SJSA1 (cell line): ENCODE data around the gene VENTX. TPM values are rescaled to one million over a fixed set of nuclear protein-coding genes. Genes with fewer than 3 reads are reported as not detected.

ENCODE experiments used
- DNase-seq, 2 experiments: peaks; one replicate each; pipeline ENCODE4 v3.0.0-alpha.2; 2015 to 2020; ENCODE audit warnings: low spot score in 2 of 2, low read depth in 1 of 2
- H3K27ac ChIP-seq: fragments of 250-450 bp; sonication (Bioruptor Pico); 2 replicates; pipeline ENCODE4 v1.5.1; 2020; ENCODE audit warnings: mild to moderate bottlenecking, moderate library complexity
- H3K27me3 ChIP-seq: fragments of 250-450 bp; sonication (Bioruptor Pico); replicated peaks from 2 replicates; pipeline ENCODE4 v1.5.1; 2020; ENCODE audit warnings: mild to moderate bottlenecking, moderate library complexity
- H3K36me3 ChIP-seq: fragments of 250-450 bp; sonication (Bioruptor Pico); 2 replicates; pipeline ENCODE4 v1.5.1; 2020; ENCODE audit warnings: mild to moderate bottlenecking
- H3K4me1 ChIP-seq: fragments of 250-450 bp; sonication (Bioruptor Pico); replicated peaks from 2 replicates; pipeline ENCODE4 v1.6.1; 2021; ENCODE audit warnings: mild to moderate bottlenecking
- H3K4me3 ChIP-seq: fragments of 250-450 bp; sonication (Bioruptor Pico); 2 replicates; pipeline ENCODE4 v1.5.1; 2020; ENCODE audit warnings: mild to moderate bottlenecking
- H3K9me3 ChIP-seq: fragments of 250-450 bp; sonication (Bioruptor Pico); replicated peaks from 2 replicates; pipeline ENCODE4 v1.5.1; 2020; ENCODE audit warnings: mild to moderate bottlenecking
- total RNA-seq: library from RNA; depleted of rRNA; stranded (reverse); fragments of >200 nt; shearing (Covaris generic); gene quantifications from 2 replicates; pipeline ENCODE4 v1.2.3, GENCODE V29; 2014; rRNA removed

Gene VENTX
- total RNA-seq, 1 experiment from 2014 or later: not detected

DNA sequence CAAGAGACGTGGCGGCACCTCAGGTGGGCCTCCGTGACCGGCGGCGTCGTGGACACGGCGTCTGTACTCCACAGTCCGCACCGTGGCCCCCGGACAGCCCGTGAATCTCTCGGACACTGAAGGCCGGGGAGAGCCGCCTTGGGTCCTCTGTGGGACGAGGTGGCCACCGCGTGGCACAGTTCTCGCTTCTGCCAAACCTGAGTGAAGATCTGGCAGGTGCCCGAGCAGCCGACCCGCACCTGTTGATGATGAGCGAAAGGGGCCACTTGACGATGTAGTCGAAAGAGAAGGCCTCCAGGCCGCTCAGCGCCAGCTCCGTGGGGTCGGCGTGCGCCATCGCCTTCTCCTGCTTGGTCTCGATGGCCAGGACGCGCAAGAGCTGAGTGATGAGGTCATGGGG is 47.6 kb downstream of the VENTX start:
- Histone ChIP-seq H3K27me3 (no peaks in the 10 kb centered on the region), H3K4me1 (no peaks in the 10 kb centered on the region), H3K4me3 (no peak overlapping the region), H3K36me3 (peaks cover 82% of the 10 kb centered on the region), H3K9me3 (no peaks in the 10 kb centered on the region), H3K27ac (no peak overlapping the region)
- no peak for DNase-seq

DNA sequence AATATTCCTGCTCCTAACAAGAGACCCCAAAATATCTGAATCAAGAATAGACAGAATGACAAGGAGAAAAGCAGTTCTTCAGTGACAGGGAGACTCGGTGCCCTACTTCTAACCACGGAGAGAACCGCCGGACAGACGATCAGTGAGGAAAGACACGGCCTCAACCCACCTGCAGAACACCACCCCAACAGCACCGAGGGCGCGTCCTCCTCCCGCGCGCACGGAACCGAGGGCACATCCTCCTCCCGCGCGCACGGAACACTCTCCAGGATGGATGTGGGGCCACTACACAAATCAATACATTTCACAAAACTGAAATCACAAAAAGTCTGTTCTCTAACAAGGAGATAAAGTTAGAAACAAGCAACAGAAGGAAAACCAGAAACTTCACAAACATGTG is 48.7 kb downstream of the VENTX start:
- Histone ChIP-seq H3K9me3 (no peaks in the 10 kb centered on the region), H3K4me3 (no peak overlapping the region), H3K36me3 (peaks cover 88% of the 10 kb centered on the region), H3K27me3 (no peaks in the 10 kb centered on the region), H3K27ac (no peak overlapping the region), H3K4me1 (no peaks in the 10 kb centered on the region)
- DNase-seq: no peak

DNA sequence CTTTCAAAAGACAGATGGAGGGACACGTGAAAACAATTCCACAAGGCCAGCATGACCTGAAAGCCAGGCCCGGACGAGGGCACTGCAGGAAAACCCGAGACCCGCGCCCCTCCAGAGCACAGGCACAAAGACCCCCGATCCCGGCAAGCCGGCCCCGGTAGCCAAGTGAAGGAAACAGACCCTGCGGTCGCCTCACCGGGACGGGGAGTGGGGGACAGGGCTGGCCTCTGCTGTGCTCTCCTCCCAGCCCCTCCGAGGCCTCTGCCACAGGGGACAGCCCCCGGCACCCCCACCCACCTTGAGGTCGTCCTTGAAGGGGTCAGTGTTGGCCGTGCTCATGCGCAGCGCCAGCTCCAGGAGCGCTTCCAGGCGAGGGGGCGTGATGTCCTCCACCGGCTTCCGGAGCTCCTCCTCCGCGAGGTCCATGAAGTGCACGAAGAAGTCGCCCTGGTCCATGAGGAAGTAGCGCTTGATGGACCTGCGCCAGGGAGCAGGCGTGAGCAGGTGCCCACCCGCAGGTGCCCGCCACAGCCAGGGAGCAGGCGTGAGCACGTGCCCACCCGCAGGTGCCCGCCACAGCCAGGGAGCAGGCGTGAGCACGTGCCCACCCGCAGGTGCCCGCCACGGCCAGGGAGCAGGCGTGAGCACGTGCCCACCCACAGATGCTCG is 50.3 kb downstream of the VENTX start:
- no peak for DNase-seq
- H3K27me3 ChIP-seq: no peaks in the 10 kb centered on the region
- H3K4me3 ChIP-seq: no peak overlapping the region
- no peaks in the 10 kb centered on the region for H3K9me3 ChIP-seq
- H3K36me3 ChIP-seq: peaks cover 78% of the 10 kb centered on the region
- peaks cover 6% of the 10 kb centered on the region for H3K4me1 ChIP-seq
- H3K27ac ChIP-seq: no peak overlapping the region

DNA sequence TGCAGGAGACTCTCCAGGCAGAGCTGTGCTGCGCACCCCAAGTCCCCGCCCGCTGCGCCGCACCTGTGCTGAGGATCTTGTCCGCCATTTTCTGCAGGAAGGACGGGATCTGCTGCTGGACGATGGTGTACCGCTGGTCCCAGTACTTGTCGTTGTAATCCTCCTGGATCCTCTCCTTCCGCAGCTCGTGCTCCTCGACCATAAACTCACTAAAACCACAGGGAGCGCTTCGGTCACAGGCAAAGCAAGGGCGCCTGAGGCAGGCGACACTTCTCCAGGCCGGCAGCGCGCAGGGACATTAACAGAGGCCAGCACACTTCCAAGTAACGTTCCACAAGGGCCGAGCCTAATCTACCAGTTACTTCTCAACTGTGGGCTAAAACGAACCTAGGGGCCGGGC is 52.1 kb downstream of the VENTX start:
- no peaks in the 10 kb centered on the region for H3K9me3 ChIP-seq
- DNase-seq: no peak
- H3K4me1 ChIP-seq: peaks cover 18% of the 10 kb centered on the region
- H3K27me3 ChIP-seq: no peaks in the 10 kb centered on the region
- H3K4me3 ChIP-seq: no peak overlapping the region
- no peak overlapping the region for H3K27ac ChIP-seq
- peaks cover 78% of the 10 kb centered on the region for H3K36me3 ChIP-seq

Other genes starting within 250 kb of the VENTX start
- gene ADGRA1, start 149.9 kb upstream of the VENTX start, total RNA-seq: not detected in 2 replicates
- gene KNDC1, start 77.6 kb upstream of the VENTX start, total RNA-seq: 0.11 TPM in 1 of 2 replicates, not detected in the other
- gene UTF1, start 7.6 kb upstream of the VENTX start, total RNA-seq: not detected in 2 replicates
- gene ADAM8, start 39.0 kb downstream of the VENTX start, total RNA-seq: 0.03 TPM in 1 of 2 replicates, not detected in the other
- 49.7 and 74.3 TPM in 2 replicates for gene TUBGCP2, start 71.0 kb downstream of the VENTX start, total RNA-seq
- 22.7 and 37.9 TPM in 2 replicates for gene ZNF511, start 71.1 kb downstream of the VENTX start, total RNA-seq
- not detected in 2 replicates for gene CALY, start 99.0 kb downstream of the VENTX start, total RNA-seq
- not detected in 2 replicates for gene PRAP1, start 109.5 kb downstream of the VENTX start, total RNA-seq
- gene FUOM, start 120.2 kb downstream of the VENTX start, total RNA-seq: 2.5 and 6.2 TPM in 2 replicates
- 106 and 145 TPM in 2 replicates for gene ECHS1, start 135.5 kb downstream of the VENTX start, total RNA-seq
- gene PAOX, start 141.4 kb downstream of the VENTX start, total RNA-seq: 8.7 and 9.9 TPM in 2 replicates
- 36.8 and 50.5 TPM in 2 replicates for gene MTG1, start 156.3 kb downstream of the VENTX start, total RNA-seq
- gene SPRN, start 186.8 kb downstream of the VENTX start, total RNA-seq: not detected in 2 replicates
- gene SCART1, start 216.1 kb downstream of the VENTX start, total RNA-seq: 0.09 and 0.18 TPM in 2 replicates